Central memory CD8-positive, alpha-beta T cell (primary cell): ENCODE data around the gene CFAP70.

Source experiments
- ATAC-seq: fragments of 150-1000 bp; cut with Tn5 transposase; replicated peaks from 2 replicates; pipeline ENCODE4 v1.10.0; 2022; ENCODE audit warnings: mild to moderate bottlenecking, moderate FRiP score, moderate number of reproducible peaks; ENCODE audit not compliant: poor library complexity, severe bottlenecking; ENCODE audit errors: extremely low read depth
- DNase-seq, 2 donors: peaks; one replicate each; pipeline ENCODE4 v3.0.0; 2021; ENCODE audit warnings: low spot score in 2 of 2
- H3K27ac Mint-ChIP-seq: one replicate; pipeline ENCODE4 v1.8.0; 2022; ENCODE audit warnings: low read depth, mild to moderate bottlenecking, moderate library complexity, mixed read lengths
- H3K27me3 Mint-ChIP-seq: one replicate; pipeline ENCODE4 v1.8.0; 2022; ENCODE audit warnings: mixed read lengths
- H3K36me3 Mint-ChIP-seq: one replicate; pipeline ENCODE4 v1.8.0; 2022; ENCODE audit warnings: mild to moderate bottlenecking, moderate library complexity, mixed read lengths; ENCODE audit not compliant: insufficient read depth
- H3K4me1 Mint-ChIP-seq: one replicate; pipeline ENCODE4 v1.8.0; 2022; ENCODE audit warnings: mixed read lengths
- H3K4me3 Mint-ChIP-seq: one replicate; pipeline ENCODE4 v1.8.0; 2022; ENCODE audit warnings: mild to moderate bottlenecking, moderate library complexity, mixed read lengths
- H3K9me3 Mint-ChIP-seq: one replicate; pipeline ENCODE4 v1.8.0; 2022; ENCODE audit warnings: mixed read lengths

CFAP70 gene

GRCh38 chr10:73376679-73377078 lies 18.0 kb upstream of the CFAP70 start:
- Mint-ChIP-seq H3K27me3 (no peaks in the 10 kb centered on the region), H3K4me3 (no peak overlapping the region), H3K4me1 (peaks cover 7% of the 10 kb centered on the region), H3K27ac (no peak overlapping the region), H3K9me3 (no peaks in the 10 kb centered on the region), H3K36me3 (peaks cover 56% of the 10 kb centered on the region)
- ATAC-seq (no peak), DNase-seq (no peak)

- Mint-ChIP-seq H3K4me1 (no peaks in the 10 kb centered on the region), H3K27ac (no peak overlapping the region), H3K36me3 (peaks cover 24% of the 10 kb centered on the region), H3K27me3 (no peaks in the 10 kb centered on the region), H3K4me3 (no peak overlapping the region), H3K9me3 (no peaks in the 10 kb centered on the region)
- DNase-seq = no peak
- ATAC-seq = no peak
Measured at GRCh38 chr10:73368238-73368637, 9.6 kb upstream of the CFAP70 start.

GRCh38 chr10:73366381-73367298 lies 8.0 kb upstream of the CFAP70 start:
- no peaks in the 10 kb centered on the region for H3K4me1 Mint-ChIP-seq
- ATAC-seq = no peak
- H3K4me3 Mint-ChIP-seq = no peak overlapping the region
- no peak overlapping the region for H3K27ac Mint-ChIP-seq
- no peaks in the 10 kb centered on the region for H3K9me3 Mint-ChIP-seq
- H3K27me3 Mint-ChIP-seq = no peaks in the 10 kb centered on the region
- DNase-seq = no peak
- peaks cover 25% of the 10 kb centered on the region for H3K36me3 Mint-ChIP-seq

GRCh38 chr10:73364964-73365363 lies 6.3 kb upstream of the CFAP70 start:
- ATAC-seq (no peak), DNase-seq (no peak)
- no peaks in the 10 kb centered on the region for H3K27me3 Mint-ChIP-seq
- H3K27ac Mint-ChIP-seq = no peak overlapping the region
- no peaks in the 10 kb centered on the region for H3K4me1 Mint-ChIP-seq
- H3K36me3 Mint-ChIP-seq = peaks cover 18% of the 10 kb centered on the region
- no peaks in the 10 kb centered on the region for H3K9me3 Mint-ChIP-seq
- H3K4me3 Mint-ChIP-seq = no peak overlapping the region

GRCh38 chr10:73359492-73359891 lies 828 bp upstream of the CFAP70 start:
- DNase-seq = no peak
- no peak overlapping the region for H3K27ac Mint-ChIP-seq
- H3K27me3 Mint-ChIP-seq = no peaks in the 10 kb centered on the region
- H3K4me3 Mint-ChIP-seq = no peak overlapping the region
- peaks cover 9% of the 10 kb centered on the region for H3K36me3 Mint-ChIP-seq
- no peaks in the 10 kb centered on the region for H3K9me3 Mint-ChIP-seq
- H3K4me1 Mint-ChIP-seq = peaks cover 14% of the 10 kb centered on the region
- no peak for ATAC-seq

- no peak for DNase-seq
- H3K9me3 Mint-ChIP-seq = no peaks in the 10 kb centered on the region
Measured at GRCh38 chr10:73357821-73358220, 843 bp downstream of the CFAP70 start.

GRCh38 chr10:73357166-73357565 lies 1.5 kb downstream of the CFAP70 start:
- Mint-ChIP-seq H3K9me3 (no peaks in the 10 kb centered on the region), H3K27ac (peak overlapping the region; percentile 98), H3K36me3 (peaks cover 9% of the 10 kb centered on the region), H3K4me1 (peaks cover 14% of the 10 kb centered on the region), H3K27me3 (no peaks in the 10 kb centered on the region), H3K4me3 (peak overlapping the region; percentile 89)
- DNase-seq (no peak), ATAC-seq (no peak)

More at GRCh38 chr10:73357821-73358220, 843 bp downstream of the CFAP70 start:
- ATAC-seq = no peak
- H3K4me3 Mint-ChIP-seq = peak overlapping the region; percentile 89
- peaks cover 14% of the 10 kb centered on the region for H3K4me1 Mint-ChIP-seq
- no peaks in the 10 kb centered on the region for H3K27me3 Mint-ChIP-seq
- peaks cover 9% of the 10 kb centered on the region for H3K36me3 Mint-ChIP-seq
- peak overlapping the region; percentile 98 for H3K27ac Mint-ChIP-seq

DNA sequence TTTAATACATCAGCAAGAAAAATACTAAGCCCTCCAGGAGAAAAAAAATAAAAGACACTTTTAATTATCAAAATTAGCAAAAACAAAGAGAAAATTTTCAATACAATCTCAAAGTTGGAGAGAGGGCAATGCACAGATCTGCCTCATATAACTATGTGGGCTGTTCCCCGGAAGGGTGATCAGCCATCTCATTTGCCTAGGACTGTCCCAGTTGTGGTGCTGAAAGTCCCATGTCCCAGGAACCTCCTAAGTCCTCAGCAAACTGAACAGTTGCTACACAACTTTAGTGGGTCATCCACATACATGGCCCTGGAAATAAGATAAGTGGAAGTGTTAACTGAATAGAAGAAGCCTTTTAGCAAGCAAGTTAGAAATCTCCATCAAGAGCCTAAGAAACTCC lies 14.4 kb downstream of the CFAP70 start:
- DNase-seq (no peak), ATAC-seq (no peak)
- H3K27ac Mint-ChIP-seq = no peak overlapping the region
- H3K4me3 Mint-ChIP-seq = no peak overlapping the region
- H3K9me3 Mint-ChIP-seq = no peaks in the 10 kb centered on the region
- H3K4me1 Mint-ChIP-seq = no peaks in the 10 kb centered on the region
- H3K36me3 Mint-ChIP-seq = no peaks in the 10 kb centered on the region
- no peaks in the 10 kb centered on the region for H3K27me3 Mint-ChIP-seq

GRCh38 chr10:73340121-73340520 lies 18.5 kb downstream of the CFAP70 start:
- ATAC-seq (no peak), DNase-seq (no peak)
- Mint-ChIP-seq H3K27me3 (no peaks in the 10 kb centered on the region), H3K4me3 (no peak overlapping the region), H3K9me3 (no peaks in the 10 kb centered on the region), H3K27ac (no peak overlapping the region), H3K36me3 (no peaks in the 10 kb centered on the region), H3K4me1 (no peaks in the 10 kb centered on the region)

DNA sequence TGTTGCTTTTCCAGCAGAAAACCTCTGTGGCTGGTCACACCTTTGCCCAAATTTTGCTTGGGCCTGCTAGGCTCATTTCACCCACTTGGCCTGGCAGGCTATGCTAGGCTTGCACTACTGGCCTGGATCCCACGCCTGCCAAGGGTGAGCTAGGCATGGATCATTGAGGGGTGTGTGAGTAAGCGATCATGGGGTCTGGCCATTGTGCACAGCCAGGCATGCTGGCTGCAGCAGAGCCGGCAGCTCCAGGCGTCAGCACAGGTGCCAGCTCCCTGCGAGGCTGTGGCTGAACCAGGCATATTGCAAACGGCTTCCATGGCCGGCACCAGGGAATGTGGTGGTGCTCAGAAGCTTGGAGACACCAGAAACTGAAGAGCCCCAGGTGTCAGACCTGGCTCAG lies 19.2 kb downstream of the CFAP70 start:
- Mint-ChIP-seq H3K4me1 (no peaks in the 10 kb centered on the region), H3K4me3 (no peak overlapping the region), H3K9me3 (no peaks in the 10 kb centered on the region), H3K36me3 (no peaks in the 10 kb centered on the region), H3K27me3 (no peaks in the 10 kb centered on the region), H3K27ac (no peak overlapping the region)
- ATAC-seq (no peak), DNase-seq (no peak)

GRCh38 chr10:73338801-73339368 lies 19.8 kb downstream of the CFAP70 start:
- H3K9me3 Mint-ChIP-seq = no peaks in the 10 kb centered on the region
- no peaks in the 10 kb centered on the region for H3K4me1 Mint-ChIP-seq
- DNase-seq = no peak
- H3K4me3 Mint-ChIP-seq = no peak overlapping the region
- no peak for ATAC-seq
- no peak overlapping the region for H3K27ac Mint-ChIP-seq
- no peaks in the 10 kb centered on the region for H3K36me3 Mint-ChIP-seq
- H3K27me3 Mint-ChIP-seq = no peaks in the 10 kb centered on the region

- no peaks in the 10 kb centered on the region for H3K9me3 Mint-ChIP-seq
- H3K4me1 Mint-ChIP-seq = no peaks in the 10 kb centered on the region
- DNase-seq (no peak), ATAC-seq (no peak)
- H3K27me3 Mint-ChIP-seq = no peaks in the 10 kb centered on the region
- H3K36me3 Mint-ChIP-seq = no peaks in the 10 kb centered on the region
- H3K4me3 Mint-ChIP-seq = no peak overlapping the region
- H3K27ac Mint-ChIP-seq = no peak overlapping the region
Measured at GRCh38 chr10:73333202-73333601, 25.5 kb downstream of the CFAP70 start.

GRCh38 chr10:73332379-73332778 lies 26.3 kb downstream of the CFAP70 start:
- H3K4me3 Mint-ChIP-seq = no peak overlapping the region

More at GRCh38 chr10:73332379-73332778, 26.3 kb downstream of the CFAP70 start:
- DNase-seq = no peak
- H3K4me1 Mint-ChIP-seq = no peaks in the 10 kb centered on the region
- H3K36me3 Mint-ChIP-seq = no peaks in the 10 kb centered on the region
- H3K27ac Mint-ChIP-seq = no peak overlapping the region
- ATAC-seq = no peak
- no peaks in the 10 kb centered on the region for H3K27me3 Mint-ChIP-seq
- H3K9me3 Mint-ChIP-seq = no peaks in the 10 kb centered on the region
